ENCODE measurements around the gene LCP2. TPM values are rescaled to one million over a fixed set of nuclear protein-coding genes. Genes with fewer than 3 reads are reported as not detected.

The LCP2 gene
- total RNA-seq, 6 donors from 2014 or later, result 43.0 to 148 (median 68.6) TPM

Other genes with a start within 250 kb of the LCP2 start
- gene FOXI1, start 191.9 kb downstream of the LCP2 start, total RNA-seq, result under 1 TPM in 1 of 6 donors, not detected in 5; 0.30 TPM
- gene C5orf58, start 64.8 kb downstream of the LCP2 start, total RNA-seq, result not detected
- gene KCNMB1, start 91.6 kb upstream of the LCP2 start, total RNA-seq, result 1 to 10 TPM; 1.1 to 5.3 (median 2.0) TPM
- 1 to 10 TPM in 5 of 6 donors, not detected in 1; 1.9 to 3.3 (median 2.9) TPM for gene KCNIP1, start 206.2 kb upstream of the LCP2 start, total RNA-seq

Data from upper lobe of left lung (tissue), 6 donors.